Adrenal gland (tissue), 12 donors: ENCODE data around the gene SRGAP1. TPM values are rescaled to one million over a fixed set of nuclear protein-coding genes. Genes with fewer than 3 reads are reported as not detected.
"Not testable (repeated sequence)": the region's sequence is repeated elsewhere in the genome, so short reads cannot be mapped to it uniquely, and the experiment has no call there.

Experiments
- DNase-seq, 7 donors: peaks; one replicate each; pipeline ENCODE4 v3.0.0-alpha.2; 2019 to 2020
- H3K27ac ChIP-seq, 5 donors: fragments of 200-600 bp; sonication (generic) in 4 of 5; 1 replicate in 3 of 5; 2 replicates in 2 of 5; pipeline versions ENCODE4 v1.5.1 to v1.8.0; 2016 to 2020; ENCODE audit warnings: mild to moderate bottlenecking in 1 of 5
- H3K27me3 ChIP-seq: fragments of 200-600 bp; 2 replicates; pipeline ENCODE4 v1.8.0; 2021
- H3K36me3 ChIP-seq, 2 donors: fragments of 200-600 bp; replicated peaks in 1 of 2; 1 replicate in 1 of 2; 2 replicates in 1 of 2; pipeline versions ENCODE4 v1.5.1 to v1.8.0; 2018 to 2022
- H3K4me1 ChIP-seq, 2 donors: fragments of 200-600 bp; replicated peaks in 1 of 2; 1 replicate in 1 of 2; 2 replicates in 1 of 2; pipeline versions ENCODE4 v1.5.1 to v1.8.0; 2018 to 2021
- H3K4me3 ChIP-seq, 4 donors: fragments of 200-600 bp; sonication (generic) in 3 of 4; one replicate each; pipeline ENCODE4 v1.5.1; 2016 to 2018
- H3K9me3 ChIP-seq, 3 donors: fragments of 200-600 bp; sonication (generic) in 1 of 3; replicated peaks in 1 of 3; 1 replicate in 2 of 3; 2 replicates in 1 of 3; pipeline versions ENCODE4 v1.5.1 to v1.8.0; 2016 to 2021
- POLR2A ChIP-seq, 2 donors: fragments of 450-650 bp; IDR thresholded peaks; one replicate each; pipeline ENCODE4 v1.6.1; 2017; ENCODE audit warnings: antibody characterized with exemption in 2 of 2, mild to moderate bottlenecking in 2 of 2, moderate library complexity in 1 of 2
- WGBS, 4 donors: extraction: QIAGEN DNeasy Blood & Tissue Kit in 2 of 4; methylation state at CpG; one replicate each; pipeline versions ENCODE4 v1.1.5 to v1.1.7; 2013 to 2017; 5-methylcytosine and 5-hydroxymethylcytosine counted together
- intact Hi-C, 2 donors: fragments of 100-400 bp; cut with DNase I; formaldehyde crosslinking; loops; one replicate each; pipeline versions ENCODE4 v1.14.1 to v1.15.0; 2022 to 2023
- polyA plus RNA-seq, 3 donors: library from polyadenylated mRNA; stranded (reverse); fragments of 200-250 nt in 2 of 3; fragments of 350-450 nt in 1 of 3; fragmentation: Illumina TruSeq in 1 of 3; extraction: RNeasy Lipid Tissue Mini Kit (QIAGEN cat#74804) in 1 of 3; gene quantifications; one replicate each; pipeline ENCODE4 v1.2.3, GENCODE V29; 2013 to 2014
- total RNA-seq, 9 donors: library from RNA; depleted of rRNA in 4 of 9; stranded (reverse); fragments of >200 nt in 4 of 9; fragments of 120-200 nt in 1 of 9; fragmentation: NEBNext Ultra II Directional in 1 of 9; extraction: Animal tissue kit (Norgen Biotek cat#: 25700) in 1 of 9; gene quantifications; one replicate each; pipeline versions ENCODE4 v1.1.0 to v1.2.4, GENCODE V29; 2013 to 2023
- TF ChIP-seq, protein P1 (sequence below), 6 experiments: fragments of 450-650 bp in 4 of 6; fragments of 200-600 bp in 2 of 6; sonication (generic) in 1 of 6; IDR thresholded peaks; 1 replicate in 5 of 6; 2 replicates in 1 of 6; pipeline versions ENCODE4 v1.5.1 to v1.8.0; 2016 to 2021; ENCODE audit warnings: antibody characterized with exemption in 6 of 6, mild to moderate bottlenecking in 2 of 6, moderate library complexity in 1 of 6
- donor health status: healthy with polysubstance abuse.
- donor health status: Bipolar disorder and iron deficiency.
- donor health status: DM: yes; HTN: yes; CAD: no.
- donor health status: DM: no; HTN: no; CAD: no.
- donor health status: DM: no; HTN: no; CAD: no.
- donor health status: DM: yes; HTN: yes; CAD: no.

The SRGAP1 gene
- total and polyA plus RNA-seq, 12 donors: 2.4 to 35.6 (median 9.8) TPM

GRCh38 chr12:64160711-64161060 lies 316.2 kb downstream of the SRGAP1 start:
- no peak for DNase-seq
- Histone ChIP-seq H3K36me3 (no peaks in the 10 kb centered on the region), H3K27ac (no peak overlapping the region), H3K4me1 (no peaks in the 10 kb centered on the region), H3K27me3 (no peaks in the 10 kb centered on the region), H3K9me3 (no peaks in the 10 kb centered on the region), H3K4me3 (no peak overlapping the region)
- WGBS, 4 donors: 75 to 79% (median 77%) methylated on average over 2 of the region's 2 CpGs
- intact Hi-C loops: no loop called here
- TF ChIP-seq, protein P1, sequence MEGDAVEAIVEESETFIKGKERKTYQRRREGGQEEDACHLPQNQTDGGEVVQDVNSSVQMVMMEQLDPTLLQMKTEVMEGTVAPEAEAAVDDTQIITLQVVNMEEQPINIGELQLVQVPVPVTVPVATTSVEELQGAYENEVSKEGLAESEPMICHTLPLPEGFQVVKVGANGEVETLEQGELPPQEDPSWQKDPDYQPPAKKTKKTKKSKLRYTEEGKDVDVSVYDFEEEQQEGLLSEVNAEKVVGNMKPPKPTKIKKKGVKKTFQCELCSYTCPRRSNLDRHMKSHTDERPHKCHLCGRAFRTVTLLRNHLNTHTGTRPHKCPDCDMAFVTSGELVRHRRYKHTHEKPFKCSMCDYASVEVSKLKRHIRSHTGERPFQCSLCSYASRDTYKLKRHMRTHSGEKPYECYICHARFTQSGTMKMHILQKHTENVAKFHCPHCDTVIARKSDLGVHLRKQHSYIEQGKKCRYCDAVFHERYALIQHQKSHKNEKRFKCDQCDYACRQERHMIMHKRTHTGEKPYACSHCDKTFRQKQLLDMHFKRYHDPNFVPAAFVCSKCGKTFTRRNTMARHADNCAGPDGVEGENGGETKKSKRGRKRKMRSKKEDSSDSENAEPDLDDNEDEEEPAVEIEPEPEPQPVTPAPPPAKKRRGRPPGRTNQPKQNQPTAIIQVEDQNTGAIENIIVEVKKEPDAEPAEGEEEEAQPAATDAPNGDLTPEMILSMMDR (IDR thresholded peaks at IDR 0.05): no peak

GRCh38 chr12:64166606-64167005 lies 322.1 kb downstream of the SRGAP1 start:
- H3K4me3 ChIP-seq, H3K27ac ChIP-seq, H3K36me3 ChIP-seq, DNase-seq, intact Hi-C loops, H3K4me1 ChIP-seq, H3K9me3 ChIP-seq, H3K27me3 ChIP-seq: not testable (repeated sequence)
- 74 to 86% (median 79%) methylated on average over 3 of the region's 3 CpGs for WGBS, 4 donors

DNA sequence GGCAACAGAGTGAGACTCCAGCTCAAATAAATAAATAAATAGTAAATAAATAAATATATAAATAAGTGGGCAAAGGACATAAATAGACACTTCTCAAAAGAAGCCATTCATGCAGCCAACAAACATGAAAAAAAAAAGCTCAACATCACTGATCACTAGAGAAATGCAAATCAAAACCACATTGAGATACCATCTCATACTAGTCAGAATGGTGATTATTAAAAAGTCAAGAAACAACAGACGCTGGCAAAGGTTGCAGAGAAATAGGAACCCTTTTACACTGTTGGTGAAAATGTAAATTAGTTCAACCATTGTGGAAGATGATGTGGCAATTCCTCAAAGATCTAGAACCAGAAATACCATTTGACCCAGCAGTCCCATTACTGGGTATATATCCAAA lies 322.5 kb downstream of the SRGAP1 start:
- H3K4me1 ChIP-seq, H3K4me3 ChIP-seq, intact Hi-C loops, H3K36me3 ChIP-seq, DNase-seq, H3K9me3 ChIP-seq, H3K27me3 ChIP-seq, H3K27ac ChIP-seq: not testable (repeated sequence)
- WGBS, 4 donors: 91 to 98% (median 93%) methylated on average over 1 of the region's 1 CpG

DNA sequence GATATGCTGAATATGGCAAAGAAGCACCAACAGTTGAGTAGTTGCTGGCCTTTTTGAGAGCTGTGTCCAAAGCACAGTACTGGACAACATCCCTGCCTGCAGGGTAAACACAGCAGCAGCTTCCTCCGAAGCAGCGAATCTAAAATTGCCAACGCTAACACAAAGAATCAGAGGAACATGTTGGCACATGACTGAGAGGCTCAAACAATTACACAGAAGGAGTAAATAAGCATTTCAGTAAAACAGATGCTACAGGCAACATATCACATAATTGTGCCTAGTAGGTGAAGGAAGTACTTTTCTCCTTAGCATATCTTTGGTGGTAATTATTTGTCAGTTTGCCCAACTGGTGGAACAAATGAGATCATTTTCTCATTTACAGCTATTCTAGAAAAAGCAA lies 325.5 kb downstream of the SRGAP1 start:
- Histone ChIP-seq H3K36me3 (no peaks in the 10 kb centered on the region), H3K4me1 (peaks cover 0 to 5% of the 10 kb centered on the region in 2 donors), H3K9me3 (no peaks in the 10 kb centered on the region), H3K27ac (no peak overlapping the region), H3K27me3 (no peaks in the 10 kb centered on the region), H3K4me3 (no peak overlapping the region)
- DNase-seq: no peak
- WGBS, 4 donors: 72 to 91% (median 86%) methylated on average over 3 of the region's 3 CpGs
- TF ChIP-seq, protein P1 (IDR thresholded peaks at IDR 0.05): no peak
- TF ChIP-seq POLR2A (IDR thresholded peaks at IDR 0.05): no peak
- intact Hi-C loops: no loop called here

DNA sequence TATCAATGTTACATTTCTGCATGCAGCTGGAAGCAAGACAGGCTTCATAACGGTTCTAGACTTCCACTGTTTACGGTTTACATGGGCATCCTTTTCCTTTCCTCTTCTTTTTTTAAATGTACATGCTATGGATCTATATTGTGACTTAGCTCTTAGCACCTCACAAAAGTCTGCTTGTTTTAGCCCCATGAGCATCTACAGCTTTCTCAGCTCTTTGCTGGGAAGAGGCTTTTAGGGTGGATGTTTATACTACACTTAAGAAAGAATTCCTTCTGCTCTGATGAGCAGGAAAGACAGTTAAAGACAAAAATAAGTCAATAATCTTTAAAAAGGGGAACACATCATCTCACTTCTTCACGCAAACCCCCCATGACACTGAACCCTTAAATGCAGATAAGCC lies 326.2 kb downstream of the SRGAP1 start:
- DNase-seq: no peak
- H3K27me3 ChIP-seq: no peaks in the 10 kb centered on the region
- no peaks in the 10 kb centered on the region for H3K36me3 ChIP-seq
- peaks cover 0 to 5% of the 10 kb centered on the region in 2 donors for H3K4me1 ChIP-seq
- H3K9me3 ChIP-seq: no peaks in the 10 kb centered on the region
- no peak overlapping the region for H3K27ac ChIP-seq
- H3K4me3 ChIP-seq: no peak overlapping the region
- intact Hi-C loops: no loop called here
- TF ChIP-seq, protein P1 (IDR thresholded peaks at IDR 0.05): no peak
- no peak for TF ChIP-seq POLR2A (IDR thresholded peaks at IDR 0.05)
- WGBS, 4 donors: 81 to 87% (median 84%) methylated on average over 3 of the region's 3 CpGs
